CD4-positive, alpha-beta T cell treated with Interleukin-17A for 1 hour (primary cell): Measurements from ENCODE around the gene ANKRD31.
A peak's percentile ranks its signal among the peaks of the same experiment; 100 is the strongest.

Experiments
- DNase-seq: peaks from one replicate; pipeline ENCODE4 v3.0.0-alpha.2; 2020

ANKRD31 gene

DNA sequence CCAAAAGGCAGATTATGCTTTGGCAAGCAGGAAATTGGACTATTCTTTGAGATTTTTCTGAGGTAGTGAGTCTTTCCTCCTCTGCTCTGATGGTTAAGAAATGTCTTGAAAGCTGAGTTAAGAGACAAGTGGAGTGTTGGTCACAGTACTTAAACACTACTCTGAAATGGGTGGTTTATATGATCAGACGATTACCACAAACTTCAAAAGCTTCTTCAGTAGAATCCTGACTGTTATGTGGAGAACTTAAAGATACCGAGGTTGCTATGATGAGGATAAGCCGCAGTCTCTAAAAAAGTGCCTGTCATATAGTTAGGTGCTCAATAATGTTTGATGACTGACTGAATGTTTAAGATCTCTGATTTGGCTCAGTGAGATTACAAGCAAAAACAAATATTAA, 208.6 kb downstream of the ANKRD31 start:
- peak; percentile 18 for DNase-seq

- peak; percentile 49 for DNase-seq
These were observed 213.1 kb downstream of the ANKRD31 start for GRCh38 chr5:75023368-75024159.

- DNase-seq: no peak
These were observed 214.9 kb downstream of the ANKRD31 start for GRCh38 chr5:75021800-75022199.

- no peak for DNase-seq
These were observed 215.5 kb downstream of the ANKRD31 start for GRCh38 chr5:75021219-75021618.

DNA sequence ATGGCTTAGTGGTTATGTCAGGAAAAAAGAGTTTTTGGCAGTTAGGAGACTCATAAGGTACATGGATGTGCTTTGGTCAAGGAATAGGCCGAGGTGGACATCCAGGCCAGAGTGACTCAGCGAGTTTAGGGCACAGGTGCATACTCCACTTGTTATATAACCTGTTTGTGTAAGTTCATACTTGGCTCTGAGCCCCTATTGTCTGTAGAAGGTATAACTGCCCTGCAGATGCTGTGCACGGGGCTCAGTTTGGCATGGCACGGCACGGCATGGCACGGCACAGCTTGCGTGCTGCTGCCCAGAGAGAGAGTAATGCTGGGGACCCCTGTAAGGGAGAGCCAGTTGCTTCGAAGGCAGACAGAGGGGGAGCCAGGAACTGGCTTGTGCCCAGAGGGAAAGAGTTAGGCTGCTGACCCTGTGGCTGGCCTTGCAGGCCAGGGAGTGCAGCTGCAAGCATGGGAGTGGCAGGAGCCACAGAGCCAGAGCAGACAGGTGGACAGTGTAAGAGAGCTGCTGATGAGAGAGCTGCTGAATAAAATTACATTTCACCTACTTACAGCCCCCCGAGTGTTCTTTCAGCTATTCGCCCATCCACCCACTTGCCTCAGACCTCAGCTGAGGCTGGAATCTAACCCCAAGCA, 216.5 kb downstream of the ANKRD31 start:
- no peak for DNase-seq

DNA sequence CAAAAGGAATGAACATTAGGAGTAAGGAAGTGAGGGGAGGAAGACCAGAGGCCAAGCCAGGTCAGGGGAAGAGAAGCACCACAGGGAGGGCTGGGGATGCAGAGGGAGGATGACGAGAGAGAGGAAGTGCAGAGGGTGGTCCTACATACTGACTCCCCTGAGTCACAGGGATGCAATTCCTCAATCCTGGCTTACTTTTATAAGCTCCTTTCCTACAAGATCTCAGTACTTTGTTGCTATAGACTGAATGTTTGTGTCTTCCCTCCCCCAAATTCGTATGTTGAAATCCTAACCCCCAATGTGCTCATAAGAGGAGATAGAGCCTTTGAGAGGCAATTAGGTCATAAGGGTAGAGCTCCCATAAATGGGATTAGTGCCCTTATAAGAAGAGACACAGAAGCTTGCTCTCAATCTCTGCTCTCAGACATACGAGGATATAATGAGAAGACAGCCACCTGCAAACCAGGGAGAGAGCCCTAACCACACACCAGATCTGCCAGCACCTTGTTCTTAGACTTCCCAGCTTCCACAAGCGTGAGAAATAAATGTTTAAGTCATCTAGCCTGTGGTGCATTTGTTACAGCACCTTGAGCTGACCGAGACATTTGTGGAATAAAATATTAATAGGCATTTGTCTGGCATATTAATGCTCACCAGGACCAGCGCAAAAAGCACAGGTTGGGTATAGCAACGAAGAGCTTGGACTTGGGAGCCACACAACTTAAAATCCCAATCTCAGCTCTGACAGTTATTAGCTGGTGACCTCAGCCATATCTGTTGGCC, 217.7 kb downstream of the ANKRD31 start:
- no peak for DNase-seq
